HCT116 (cell line): Measurements from ENCODE around the gene TTLL11. TPM values are rescaled to one million over a fixed set of nuclear protein-coding genes. Genes with fewer than 3 reads are reported as not detected.

ENCODE experiments used
- ATAC-seq: fragments of 200-7000 bp; cut with Tn5 transposase; 2 replicates; pipeline ENCODE4 v1.9.1; 2020; ENCODE audit warnings: mild to moderate bottlenecking, moderate library complexity
- BruUV-seq: library from RNA; stranded (reverse); fragments of 400-500 nt; replicated peaks from 2 replicates; lab custom pipeline; 2021; lab: Mats Ljungman, UMichigan
- CTCF ChIA-PET: fragments of 300-600 bp; sonication (Branson Sonifier 250); formaldehyde crosslinking; loops from one replicate; lab custom pipeline; 2021; ENCODE audit warnings: antibody characterized with exemption; lab: Charles Lee
- POLR2A ChIA-PET: fragments of 300-600, 350-600 bp; sonication (Branson Sonifier 250); formaldehyde crosslinking; loops from one replicate; lab custom pipeline; 2021; ENCODE audit warnings: antibody characterized with exemption; lab: Charles Lee
- RAD21 ChIA-PET, 2 experiments: fragments of 300-600 bp; sonication (Branson Sonifier 250); formaldehyde crosslinking; loops; one replicate each; lab custom pipeline; 2023; ENCODE audit warnings: low total read pairs in 2 of 2; ENCODE audit not compliant: uncharacterized antibody in 2 of 2, unreplicated experiment in 2 of 2, low non-redundant PET in 1 of 2; lab: Charles Lee
- DNase-seq: peaks from one replicate; pipeline ENCODE4 v3.0.0-alpha.2; 2010; ENCODE audit warnings: low read depth, low spot score
- H2AFZ ChIP-seq: fragments of 200-600 bp; shearing (Covaris generic), sonication (generic); 2 replicates; pipeline ENCODE4 v1.6.1; 2017; ENCODE audit warnings: low read depth, mixed run types, mixed read lengths, antibody characterized with exemption, low read length; ENCODE audit not compliant: poor library complexity, severe bottlenecking
- H3K27ac ChIP-seq: 2 replicates; pipeline ENCODE4 v1.5.1; 2012; ENCODE audit warnings: low read depth, low read length
- H3K27me3 ChIP-seq: fragments of 200-600 bp; sonication (generic); 2 replicates; pipeline ENCODE4 v1.6.1; 2016; ENCODE audit warnings: mixed run types, low read length, mixed read lengths; ENCODE audit not compliant: insufficient read depth
- H3K36me3 ChIP-seq, 2 experiments: fragments of 200-500 bp in 1 of 2; fragments of 200-600 bp in 1 of 2; sonication (Bioruptor generic) in 1 of 2; sonication (generic) in 1 of 2; 2 replicates each; pipeline versions ENCODE4 v1.5.1 to v1.6.1; 2014 to 2016; ENCODE audit warnings: low read length in 2 of 2, inconsistent platforms in 1 of 2, mixed read lengths in 1 of 2, mixed run types in 1 of 2; ENCODE audit not compliant: insufficient read depth in 2 of 2, control insufficient read depth in 1 of 2
- H3K4me1 ChIP-seq, 2 experiments: fragments of 200-600 bp in 1 of 2; sonication (generic) in 1 of 2; 2 replicates each; pipeline versions ENCODE4 v1.5.1 to v1.6.1; 2012 to 2017; ENCODE audit warnings: low read length in 2 of 2, inconsistent platforms in 1 of 2, mild to moderate bottlenecking in 1 of 2, mixed read lengths in 1 of 2, mixed run types in 1 of 2, moderate library complexity in 1 of 2; ENCODE audit not compliant: insufficient read depth in 2 of 2, control insufficient read depth in 1 of 2
- H3K4me2 ChIP-seq: fragments of 200-600 bp; sonication (generic); 2 replicates; pipeline ENCODE4 v1.6.1; 2017; ENCODE audit warnings: mixed run types, low read length, mixed read lengths
- H3K4me3 ChIP-seq, 2 experiments: fragments of 200-600 bp in 1 of 2; sonication (generic) in 1 of 2; replicated peaks in 1 of 2; 2 replicates each; pipeline ENCODE4 v1.5.1; 2011 to 2016; ENCODE audit warnings: low read length in 2 of 2, control low read depth in 1 of 2, low read depth in 1 of 2, mild to moderate bottlenecking in 1 of 2, mixed read lengths in 1 of 2, mixed run types in 1 of 2
- H3K79me2 ChIP-seq: fragments of 200-600 bp; sonication (generic); 2 replicates; pipeline ENCODE4 v1.6.1; 2017; ENCODE audit warnings: mild to moderate bottlenecking, mixed run types, low read length, moderate library complexity, mixed read lengths; ENCODE audit not compliant: insufficient read depth
- H3K9ac ChIP-seq: fragments of 200-600 bp; sonication (generic); 2 replicates; pipeline ENCODE4 v1.6.1; 2016; ENCODE audit warnings: low read length, mixed read lengths
- H3K9me2 ChIP-seq: fragments of 200-600 bp; sonication (generic), shearing (Covaris generic); 2 replicates; pipeline ENCODE4 v1.6.1; 2017; ENCODE audit warnings: mixed run types, mild to moderate bottlenecking, moderate library complexity; ENCODE audit not compliant: insufficient read depth
- H3K9me3 ChIP-seq, 2 experiments: fragments of 200-500 bp in 1 of 2; fragments of 200-600 bp in 1 of 2; sonication (Bioruptor generic) in 1 of 2; sonication (generic) in 1 of 2; 2 replicates each; pipeline ENCODE4 v1.6.1; 2014 to 2017; ENCODE audit warnings: low read length in 2 of 2, mixed read lengths in 2 of 2, inconsistent platforms in 1 of 2, low read depth in 1 of 2, mild to moderate bottlenecking in 1 of 2, mixed run types in 1 of 2, moderate library complexity in 1 of 2; ENCODE audit not compliant: control insufficient read depth in 1 of 2, insufficient read depth in 1 of 2
- H4K20me1 ChIP-seq: fragments of 200-600 bp; sonication (generic), shearing (Covaris generic); 2 replicates; pipeline ENCODE4 v1.6.1; 2017; ENCODE audit warnings: mixed run types, mild to moderate bottlenecking, moderate library complexity; ENCODE audit not compliant: insufficient read depth
- CBX3 ChIP-seq: IDR thresholded peaks from 2 replicates; pipeline ENCODE4 v1.6.1; 2012; ENCODE audit warnings: low read depth
- CEBPB ChIP-seq: IDR thresholded peaks from 2 replicates; pipeline ENCODE4 v1.6.1; 2012; ENCODE audit warnings: low read depth
- EZH2 ChIP-seq: fragments of 200-600 bp; sonication (generic); IDR thresholded peaks from 2 replicates; pipeline ENCODE4 v1.6.1; 2017; ENCODE audit warnings: antibody characterized with exemption, mixed run types
- EZH2phosphoT487 ChIP-seq: fragments of 200-600 bp; IDR thresholded peaks from 2 replicates; pipeline ENCODE4 v1.6.1; 2018; ENCODE audit warnings: antibody characterized with exemption, borderline replicate concordance
- FOSL1 ChIP-seq: IDR thresholded peaks from 2 replicates; pipeline ENCODE4 v1.6.1; 2012; ENCODE audit warnings: low read depth
- POLR2A ChIP-seq: IDR thresholded peaks from 2 replicates; pipeline ENCODE4 v1.7.0; 2011; ENCODE audit warnings: borderline replicate concordance; ENCODE audit not compliant: insufficient read depth, insufficient read length; ENCODE audit errors: extremely low read depth
- RAD21 ChIP-seq: IDR thresholded peaks from 2 replicates; pipeline ENCODE4 v1.6.1; 2012; ENCODE audit warnings: low read depth, mild to moderate bottlenecking
- SIN3A ChIP-seq: IDR thresholded peaks from 2 replicates; pipeline ENCODE4 v1.6.1; 2012; ENCODE audit warnings: low read depth
- SRF ChIP-seq: IDR thresholded peaks from 2 replicates; pipeline ENCODE4 v1.6.1; 2012; ENCODE audit warnings: low read depth
- ZFX ChIP-seq: fragments of 450-650 bp; IDR thresholded peaks from 2 replicates; pipeline ENCODE4 v1.6.1; 2017
- intact Hi-C: fragments of 100-400 bp; cut with micrococcal nuclease; formaldehyde crosslinking; loops from 2 replicates; pipeline ENCODE4 v1.10.0; 2022
- total RNA-seq: library from RNA; stranded (reverse); gene quantifications from one replicate; pipeline ENCODE4 v1.2.1, GENCODE V29; 2021; ENCODE audit not compliant: unreplicated experiment
- TF ChIP-seq, protein P1 (sequence below): IDR thresholded peaks from 2 replicates; pipeline ENCODE4 v1.6.1; 2012
- TF ChIP-seq, protein P2 (sequence below), 3 experiments: fragments of 200-600 bp in 1 of 3; sonication (generic) in 1 of 3; IDR thresholded peaks in 2 of 3; conservative IDR thresholded peaks in 1 of 3; 2 replicates each; pipeline ENCODE4 v1.5.1; 2012 to 2017; ENCODE audit warnings: low read depth in 2 of 3, low read length in 2 of 3, antibody characterized with exemption in 1 of 3, borderline replicate concordance in 1 of 3, control low read depth in 1 of 3, mild to moderate bottlenecking in 1 of 3, mixed read lengths in 1 of 3, mixed run types in 1 of 3, moderate library complexity in 1 of 3; ENCODE audit not compliant: insufficient read depth in 1 of 3

Gene TTLL11
- total RNA-seq, 1 experiment from 2014 or later = 2.2 TPM

DNA sequence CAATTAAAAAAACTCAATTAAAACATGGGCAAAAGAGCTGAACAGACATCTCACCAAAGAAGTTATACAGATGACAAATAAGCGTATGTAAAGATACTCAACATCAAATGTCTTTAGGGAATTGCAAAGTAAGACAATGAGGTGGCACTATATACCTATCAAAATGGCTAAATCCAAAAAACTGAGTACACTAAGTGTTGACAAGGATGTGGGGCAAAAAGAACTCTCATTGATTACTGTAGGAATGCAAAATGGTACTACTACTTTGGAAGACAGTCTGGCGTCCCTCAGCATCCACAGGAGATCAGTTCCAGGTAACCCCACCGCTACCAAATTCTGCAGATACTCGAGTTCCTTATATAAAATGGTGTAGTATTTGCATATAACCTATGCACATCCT is 243.6 kb downstream of the TTLL11 start:
- TF ChIP-seq, protein P1, sequence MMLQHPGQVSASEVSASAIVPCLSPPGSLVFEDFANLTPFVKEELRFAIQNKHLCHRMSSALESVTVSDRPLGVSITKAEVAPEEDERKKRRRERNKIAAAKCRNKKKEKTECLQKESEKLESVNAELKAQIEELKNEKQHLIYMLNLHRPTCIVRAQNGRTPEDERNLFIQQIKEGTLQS = no peak
- TF ChIP-seq EZH2 (no peak), SIN3A (no peak), POLR2A (no peak), CEBPB (no peak), SRF (no peak), EZH2phosphoT487 (no peak), ZFX (no peak), CBX3 (no peak)
- TF ChIP-seq, protein P2, sequence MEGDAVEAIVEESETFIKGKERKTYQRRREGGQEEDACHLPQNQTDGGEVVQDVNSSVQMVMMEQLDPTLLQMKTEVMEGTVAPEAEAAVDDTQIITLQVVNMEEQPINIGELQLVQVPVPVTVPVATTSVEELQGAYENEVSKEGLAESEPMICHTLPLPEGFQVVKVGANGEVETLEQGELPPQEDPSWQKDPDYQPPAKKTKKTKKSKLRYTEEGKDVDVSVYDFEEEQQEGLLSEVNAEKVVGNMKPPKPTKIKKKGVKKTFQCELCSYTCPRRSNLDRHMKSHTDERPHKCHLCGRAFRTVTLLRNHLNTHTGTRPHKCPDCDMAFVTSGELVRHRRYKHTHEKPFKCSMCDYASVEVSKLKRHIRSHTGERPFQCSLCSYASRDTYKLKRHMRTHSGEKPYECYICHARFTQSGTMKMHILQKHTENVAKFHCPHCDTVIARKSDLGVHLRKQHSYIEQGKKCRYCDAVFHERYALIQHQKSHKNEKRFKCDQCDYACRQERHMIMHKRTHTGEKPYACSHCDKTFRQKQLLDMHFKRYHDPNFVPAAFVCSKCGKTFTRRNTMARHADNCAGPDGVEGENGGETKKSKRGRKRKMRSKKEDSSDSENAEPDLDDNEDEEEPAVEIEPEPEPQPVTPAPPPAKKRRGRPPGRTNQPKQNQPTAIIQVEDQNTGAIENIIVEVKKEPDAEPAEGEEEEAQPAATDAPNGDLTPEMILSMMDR (IDR thresholded peaks at IDR 0.05 in 2 of 3, conservative IDR thresholded peaks at IDR 0.05 in 1 of 3; ENCODE audit: borderline replicate concordance in 1 of 3, insufficient read depth in 1 of 3, low read depth in 2 of 3, low read length in 2 of 3) = no peak
- ChIA-PET POLR2A (no interaction called here), CTCF (no interaction called here), RAD21 (no interaction called here)
- H3K27ac ChIP-seq = no peak overlapping the region
- BruUV-seq = no TSS peak
- H4K20me1 ChIP-seq = no peaks in the 10 kb centered on the region
- H3K27me3 ChIP-seq = no peaks in the 10 kb centered on the region
- no peak for ATAC-seq
- no peak overlapping the region for H3K9ac ChIP-seq
- DNase-seq = no peak
- no peak overlapping the region for H3K4me2 ChIP-seq
- H2AFZ ChIP-seq = no peak overlapping the region
- no peaks in the 10 kb centered on the region for H3K9me3 ChIP-seq
- H3K36me3 ChIP-seq = no peaks in the 10 kb centered on the region
- no peaks in the 10 kb centered on the region for H3K9me2 ChIP-seq
- intact Hi-C loops = no loop called here
- no peaks in the 10 kb centered on the region for H3K4me1 ChIP-seq
- H3K79me2 ChIP-seq = no peaks in the 10 kb centered on the region
- H3K4me3 ChIP-seq = no peak overlapping the region

DNA sequence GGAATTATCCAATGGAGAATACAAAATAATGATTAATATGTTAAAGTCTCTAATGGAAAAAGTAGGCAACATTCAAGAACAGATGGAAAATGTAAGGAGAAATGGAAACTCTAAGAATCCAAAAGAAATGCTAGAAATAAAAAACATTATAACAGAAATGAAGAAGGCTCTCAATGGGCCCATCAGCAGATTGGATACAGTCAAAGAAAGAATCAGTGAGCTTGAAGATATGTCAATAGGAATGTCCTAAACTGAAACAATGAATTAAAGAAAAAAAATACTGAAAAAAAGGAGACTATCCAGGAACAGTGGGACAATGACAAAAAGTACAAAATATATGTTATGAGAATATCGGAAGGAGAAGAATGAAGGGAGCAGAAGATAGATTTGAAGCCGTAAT is 248.5 kb downstream of the TTLL11 start:
- H3K27ac ChIP-seq = no peak overlapping the region
- ChIA-PET POLR2A (no interaction called here), RAD21 (no interaction called here), CTCF (no interaction called here)
- no peaks in the 10 kb centered on the region for H3K36me3 ChIP-seq
- ATAC-seq = no peak
- H3K4me3 ChIP-seq = no peak overlapping the region
- TF ChIP-seq FOSL1 (no peak), RAD21 (no peak)
- TF ChIP-seq, protein P1 = no peak
- no peaks in the 10 kb centered on the region for H3K79me2 ChIP-seq
- no peaks in the 10 kb centered on the region for H4K20me1 ChIP-seq
- no peak overlapping the region for H3K4me2 ChIP-seq
- H3K4me1 ChIP-seq = no peaks in the 10 kb centered on the region
- H3K9ac ChIP-seq = no peak overlapping the region
- no peak overlapping the region for H2AFZ ChIP-seq
- no peaks in the 10 kb centered on the region for H3K9me2 ChIP-seq
- intact Hi-C loops = no loop called here
- no peak for DNase-seq
- no peaks in the 10 kb centered on the region for H3K9me3 ChIP-seq
- BruUV-seq = no TSS peak
- no peaks in the 10 kb centered on the region for H3K27me3 ChIP-seq
